SK-N-SH (cell line): ENCODE results near the gene DTX3L.

Source experiments
- ELF1 ChIP-seq: IDR thresholded peaks from 2 replicates; pipeline ENCODE4 v1.4.0; 2012
- EP300 ChIP-seq, 2 experiments: IDR thresholded peaks; 2 replicates each; pipeline versions ENCODE4 v1.4.0 to v1.6.1; 2012; ENCODE audit warnings: borderline replicate concordance in 1 of 2, low read depth in 1 of 2, low read length in 1 of 2
- FOXM1 ChIP-seq: IDR thresholded peaks from 2 replicates; pipeline ENCODE4 v1.4.0; 2012; ENCODE audit warnings: low read depth, mild to moderate bottlenecking
- GATA2 ChIP-seq: sonication (generic); formaldehyde crosslinking; IDR thresholded peaks from 2 replicates; pipeline ENCODE4 v1.5.0; 2020; ENCODE audit warnings: mild to moderate bottlenecking, missing genetic modification reagents
- NRF1 ChIP-seq: IDR thresholded peaks from 2 replicates; pipeline ENCODE4 v1.6.1; 2012; ENCODE audit warnings: low read depth, mild to moderate bottlenecking, low read length
- POLR2AphosphoS5 ChIP-seq: IDR thresholded peaks from 2 replicates; pipeline ENCODE4 v1.6.1; 2012; ENCODE audit warnings: low read depth, low read length
- RAD21 ChIP-seq: IDR thresholded peaks from 2 replicates; pipeline ENCODE4 v1.6.1; 2012; ENCODE audit warnings: mild to moderate bottlenecking, low read length
- RCOR1 ChIP-seq: fragments of 150-350 bp; IDR thresholded peaks from 2 replicates; pipeline ENCODE4 v1.6.1; 2017; ENCODE audit warnings: antibody characterized with exemption, low read length
- SMC3 ChIP-seq: IDR thresholded peaks from 2 replicates; pipeline ENCODE4 v1.6.1; 2012; ENCODE audit warnings: low read depth, low read length, improper control_type of control experiment
- TCF12 ChIP-seq: IDR thresholded peaks from 2 replicates; pipeline ENCODE4 v1.4.0; 2012
- TEAD4 ChIP-seq: IDR thresholded peaks from 2 replicates; pipeline ENCODE4 v1.4.0; 2012; ENCODE audit warnings: mild to moderate bottlenecking, borderline replicate concordance; ENCODE audit not compliant: insufficient read depth
- YY1 ChIP-seq: IDR thresholded peaks from 2 replicates; pipeline ENCODE4 v1.4.0; 2012; ENCODE audit warnings: low read depth, mild to moderate bottlenecking
- TF ChIP-seq, protein P1 (sequence below): fragments of 200-600 bp; sonication (generic); IDR thresholded peaks from 2 replicates; pipeline ENCODE4 v1.6.1; 2017; ENCODE audit warnings: antibody characterized with exemption, mild to moderate bottlenecking, moderate library complexity
- TF ChIP-seq, protein P2 (sequence below): IDR thresholded peaks from 2 replicates; pipeline ENCODE4 v1.6.1; 2012; ENCODE audit warnings: mild to moderate bottlenecking, low read depth, low read length, moderate library complexity

GRCh38 chr3:122578069-122578740 is 14.1 kb downstream of the DTX3L start:
- TF ChIP-seq, protein P1, sequence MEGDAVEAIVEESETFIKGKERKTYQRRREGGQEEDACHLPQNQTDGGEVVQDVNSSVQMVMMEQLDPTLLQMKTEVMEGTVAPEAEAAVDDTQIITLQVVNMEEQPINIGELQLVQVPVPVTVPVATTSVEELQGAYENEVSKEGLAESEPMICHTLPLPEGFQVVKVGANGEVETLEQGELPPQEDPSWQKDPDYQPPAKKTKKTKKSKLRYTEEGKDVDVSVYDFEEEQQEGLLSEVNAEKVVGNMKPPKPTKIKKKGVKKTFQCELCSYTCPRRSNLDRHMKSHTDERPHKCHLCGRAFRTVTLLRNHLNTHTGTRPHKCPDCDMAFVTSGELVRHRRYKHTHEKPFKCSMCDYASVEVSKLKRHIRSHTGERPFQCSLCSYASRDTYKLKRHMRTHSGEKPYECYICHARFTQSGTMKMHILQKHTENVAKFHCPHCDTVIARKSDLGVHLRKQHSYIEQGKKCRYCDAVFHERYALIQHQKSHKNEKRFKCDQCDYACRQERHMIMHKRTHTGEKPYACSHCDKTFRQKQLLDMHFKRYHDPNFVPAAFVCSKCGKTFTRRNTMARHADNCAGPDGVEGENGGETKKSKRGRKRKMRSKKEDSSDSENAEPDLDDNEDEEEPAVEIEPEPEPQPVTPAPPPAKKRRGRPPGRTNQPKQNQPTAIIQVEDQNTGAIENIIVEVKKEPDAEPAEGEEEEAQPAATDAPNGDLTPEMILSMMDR: no peak
- TF ChIP-seq TEAD4 (no peak), EP300 (IDR thresholded peaks at IDR 0.05; ENCODE audit: borderline replicate concordance in 1 of 2, low read depth in 1 of 2, low read length in 1 of 2) (no peak), GATA2 (no peak), NRF1 (no peak), POLR2AphosphoS5 (no peak), YY1 (no peak), ELF1 (no peak), TCF12 (no peak), RCOR1 (no peak), FOXM1 (no peak), RAD21 (no peak), SMC3 (no peak)
- TF ChIP-seq, protein P2, sequence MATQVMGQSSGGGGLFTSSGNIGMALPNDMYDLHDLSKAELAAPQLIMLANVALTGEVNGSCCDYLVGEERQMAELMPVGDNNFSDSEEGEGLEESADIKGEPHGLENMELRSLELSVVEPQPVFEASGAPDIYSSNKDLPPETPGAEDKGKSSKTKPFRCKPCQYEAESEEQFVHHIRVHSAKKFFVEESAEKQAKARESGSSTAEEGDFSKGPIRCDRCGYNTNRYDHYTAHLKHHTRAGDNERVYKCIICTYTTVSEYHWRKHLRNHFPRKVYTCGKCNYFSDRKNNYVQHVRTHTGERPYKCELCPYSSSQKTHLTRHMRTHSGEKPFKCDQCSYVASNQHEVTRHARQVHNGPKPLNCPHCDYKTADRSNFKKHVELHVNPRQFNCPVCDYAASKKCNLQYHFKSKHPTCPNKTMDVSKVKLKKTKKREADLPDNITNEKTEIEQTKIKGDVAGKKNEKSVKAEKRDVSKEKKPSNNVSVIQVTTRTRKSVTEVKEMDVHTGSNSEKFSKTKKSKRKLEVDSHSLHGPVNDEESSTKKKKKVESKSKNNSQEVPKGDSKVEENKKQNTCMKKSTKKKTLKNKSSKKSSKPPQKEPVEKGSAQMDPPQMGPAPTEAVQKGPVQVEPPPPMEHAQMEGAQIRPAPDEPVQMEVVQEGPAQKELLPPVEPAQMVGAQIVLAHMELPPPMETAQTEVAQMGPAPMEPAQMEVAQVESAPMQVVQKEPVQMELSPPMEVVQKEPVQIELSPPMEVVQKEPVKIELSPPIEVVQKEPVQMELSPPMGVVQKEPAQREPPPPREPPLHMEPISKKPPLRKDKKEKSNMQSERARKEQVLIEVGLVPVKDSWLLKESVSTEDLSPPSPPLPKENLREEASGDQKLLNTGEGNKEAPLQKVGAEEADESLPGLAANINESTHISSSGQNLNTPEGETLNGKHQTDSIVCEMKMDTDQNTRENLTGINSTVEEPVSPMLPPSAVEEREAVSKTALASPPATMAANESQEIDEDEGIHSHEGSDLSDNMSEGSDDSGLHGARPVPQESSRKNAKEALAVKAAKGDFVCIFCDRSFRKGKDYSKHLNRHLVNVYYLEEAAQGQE: no peak
